CD4-positive, alpha-beta T cell treated with Interleukin-4 for 1 hour (primary cell): ENCODE data around the gene SLC19A1.
A peak's percentile ranks its signal among the peaks of the same experiment; 100 is the strongest.

Experiments
- DNase-seq, 2 donors: peaks; one replicate each; pipeline ENCODE4 v3.0.0-alpha.2; 2020 to 2022

The SLC19A1 gene

DNA sequence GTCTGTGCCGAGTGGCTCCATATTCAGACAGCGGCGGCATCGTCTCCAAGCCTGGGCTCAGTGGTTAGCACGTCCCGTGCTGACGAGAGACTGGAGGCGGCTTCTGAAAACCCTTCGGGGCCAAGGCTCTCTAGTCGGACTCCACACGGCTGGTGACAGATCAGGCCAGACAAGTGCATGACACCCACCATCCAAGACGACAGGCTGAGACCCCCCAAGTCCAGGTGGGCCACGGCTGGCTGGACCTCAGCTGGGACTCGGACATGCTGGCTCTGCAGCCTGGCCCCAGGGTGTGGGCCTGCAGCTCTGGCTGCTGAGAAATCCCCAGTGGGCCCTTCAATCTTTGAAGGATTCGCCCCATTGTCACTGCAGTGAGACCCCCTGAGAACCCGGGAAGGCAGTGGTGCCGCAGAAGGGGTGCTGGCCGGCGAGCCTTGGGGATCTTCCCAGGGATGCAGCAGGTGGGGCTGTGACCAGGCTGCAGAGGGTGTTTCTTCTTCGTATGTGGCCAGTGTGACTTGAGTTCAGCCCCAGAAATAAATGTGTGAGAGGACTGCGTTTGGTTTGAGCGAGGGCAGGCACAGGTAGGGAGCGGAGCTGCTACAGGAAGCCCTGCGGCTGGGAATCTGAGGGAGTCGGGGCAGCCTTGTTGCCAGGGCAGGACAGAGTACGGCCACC is 15.9 kb upstream of the SLC19A1 start:
- DNase-seq = no peak

GRCh38 chr21:45557616-45558043 is 15.4 kb upstream of the SLC19A1 start:
- DNase-seq = no peak

GRCh38 chr21:45556645-45557615 is 14.7 kb upstream of the SLC19A1 start:
- DNase-seq = no peak

DNA sequence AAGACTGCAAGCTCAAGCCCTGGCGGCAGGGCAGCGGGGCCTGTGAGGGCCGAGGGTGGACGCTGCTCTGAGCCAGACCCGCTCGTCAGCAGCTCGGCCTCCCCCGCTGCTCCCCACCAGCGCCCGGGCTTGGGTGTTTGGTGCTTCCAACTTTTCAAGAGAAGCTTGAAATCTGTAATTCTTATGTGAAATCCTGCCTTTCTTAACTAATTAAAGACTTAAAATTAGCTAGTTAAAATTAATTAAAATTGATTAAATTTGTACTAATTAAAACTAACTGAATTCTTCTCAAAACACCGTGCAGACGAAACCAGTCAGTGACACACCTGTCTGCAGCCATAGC is 14.0 kb upstream of the SLC19A1 start:
- no peak for DNase-seq

DNA sequence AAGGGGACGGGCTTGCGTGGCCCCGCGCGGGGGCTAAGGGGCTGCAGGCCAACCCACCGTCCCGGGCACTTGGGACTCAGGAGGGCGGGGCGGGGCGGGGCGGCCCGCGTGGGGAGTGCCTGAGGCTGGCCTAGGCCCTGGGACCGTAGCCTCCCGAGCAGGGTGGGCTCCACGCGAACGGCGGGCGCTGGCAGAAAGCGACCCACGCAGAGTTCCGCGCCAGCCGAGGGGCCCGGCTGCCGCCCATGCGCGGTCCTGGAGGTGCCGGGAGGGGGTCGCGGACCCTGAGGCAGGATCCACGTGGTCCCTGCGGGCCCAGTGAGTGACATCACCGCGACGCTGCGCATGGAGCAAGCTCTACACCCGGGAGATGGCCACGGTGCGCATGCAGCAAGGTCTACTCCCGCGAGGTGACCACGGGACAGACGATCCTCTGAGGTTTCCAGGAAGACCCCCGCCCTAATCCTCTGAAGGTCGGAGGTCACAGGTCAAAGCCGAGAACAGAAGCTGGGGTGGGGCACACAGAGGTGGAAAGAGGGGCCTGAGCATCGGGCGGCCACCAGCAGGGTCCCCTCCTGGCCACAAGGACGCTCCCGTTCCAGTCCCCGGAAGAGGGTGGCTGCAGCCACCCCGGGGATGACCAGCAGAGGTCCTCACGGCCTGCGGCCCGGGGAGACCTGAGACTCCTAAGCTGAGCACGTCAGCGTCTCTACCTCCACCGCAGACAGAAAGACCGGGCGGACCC is 13.5 kb upstream of the SLC19A1 start:
- peak; percentile 57 to 76 for DNase-seq

GRCh38 chr21:45555251-45555556 is 13.0 kb upstream of the SLC19A1 start:
- DNase-seq = no peak

GRCh38 chr21:45554477-45555175 is 12.4 kb upstream of the SLC19A1 start:
- DNase-seq = peak; percentile 87 to 90

DNA sequence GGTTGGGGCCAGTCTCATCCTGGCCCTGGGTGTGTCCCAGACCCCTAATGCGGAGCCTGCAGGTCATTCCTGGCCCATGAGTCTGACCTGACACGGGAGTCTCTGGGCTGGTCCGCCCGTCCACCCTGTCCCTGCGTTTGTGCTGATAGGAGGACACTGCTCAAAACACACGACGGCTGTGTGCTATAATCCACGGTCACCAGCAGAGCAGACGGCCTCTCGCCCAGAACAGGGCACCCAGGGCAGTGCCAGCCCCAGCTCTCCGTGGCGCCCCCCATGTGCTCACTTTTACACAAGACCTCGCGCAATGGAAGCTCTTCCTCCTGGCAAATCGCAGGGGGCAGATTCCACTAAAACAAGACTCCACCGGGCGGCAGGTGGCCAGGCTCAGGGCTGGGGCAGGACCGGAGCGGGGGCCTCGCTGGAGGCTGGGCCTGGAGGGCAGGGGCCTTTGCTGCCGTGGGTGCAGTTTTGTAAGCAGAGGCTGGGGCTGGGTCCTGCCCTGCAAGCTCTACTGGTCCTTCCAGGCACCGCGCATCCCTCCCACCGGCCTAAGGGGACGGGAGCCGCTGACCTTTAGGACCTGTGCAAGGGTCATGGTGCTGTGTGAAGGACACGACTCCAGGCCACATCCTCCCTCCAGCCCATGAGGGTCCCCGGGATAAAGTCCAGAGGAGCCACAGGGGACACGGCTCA is 10.6 kb upstream of the SLC19A1 start:
- no peak for DNase-seq

GRCh38 chr21:45551783-45552695 is 9.8 kb upstream of the SLC19A1 start:
- DNase-seq = no peak

DNA sequence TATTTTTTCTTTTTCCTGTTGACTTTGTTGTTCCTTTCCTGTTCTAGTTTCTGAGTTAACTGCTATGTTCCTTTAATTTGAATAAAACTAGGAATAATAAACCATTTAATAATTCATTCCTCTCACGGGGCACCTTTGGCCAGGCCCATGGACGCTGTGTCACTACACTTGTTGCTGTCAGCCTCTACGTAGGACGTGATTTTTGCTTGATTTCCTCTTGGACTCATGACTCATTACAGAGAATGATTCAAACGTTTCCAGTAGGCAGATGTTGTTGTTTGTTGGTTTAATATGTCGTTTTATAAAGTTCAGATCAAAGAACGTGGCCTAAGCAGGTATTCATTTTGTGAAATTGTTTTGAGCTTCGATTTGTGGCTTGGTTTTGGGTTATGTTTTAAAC is 9.1 kb upstream of the SLC19A1 start:
- DNase-seq = peak; percentile 43 to 48

- DNase-seq = peak; percentile 50 to 66
These were observed 8.4 kb upstream of the SLC19A1 start for GRCh38 chr21:45550522-45551210.

DNA sequence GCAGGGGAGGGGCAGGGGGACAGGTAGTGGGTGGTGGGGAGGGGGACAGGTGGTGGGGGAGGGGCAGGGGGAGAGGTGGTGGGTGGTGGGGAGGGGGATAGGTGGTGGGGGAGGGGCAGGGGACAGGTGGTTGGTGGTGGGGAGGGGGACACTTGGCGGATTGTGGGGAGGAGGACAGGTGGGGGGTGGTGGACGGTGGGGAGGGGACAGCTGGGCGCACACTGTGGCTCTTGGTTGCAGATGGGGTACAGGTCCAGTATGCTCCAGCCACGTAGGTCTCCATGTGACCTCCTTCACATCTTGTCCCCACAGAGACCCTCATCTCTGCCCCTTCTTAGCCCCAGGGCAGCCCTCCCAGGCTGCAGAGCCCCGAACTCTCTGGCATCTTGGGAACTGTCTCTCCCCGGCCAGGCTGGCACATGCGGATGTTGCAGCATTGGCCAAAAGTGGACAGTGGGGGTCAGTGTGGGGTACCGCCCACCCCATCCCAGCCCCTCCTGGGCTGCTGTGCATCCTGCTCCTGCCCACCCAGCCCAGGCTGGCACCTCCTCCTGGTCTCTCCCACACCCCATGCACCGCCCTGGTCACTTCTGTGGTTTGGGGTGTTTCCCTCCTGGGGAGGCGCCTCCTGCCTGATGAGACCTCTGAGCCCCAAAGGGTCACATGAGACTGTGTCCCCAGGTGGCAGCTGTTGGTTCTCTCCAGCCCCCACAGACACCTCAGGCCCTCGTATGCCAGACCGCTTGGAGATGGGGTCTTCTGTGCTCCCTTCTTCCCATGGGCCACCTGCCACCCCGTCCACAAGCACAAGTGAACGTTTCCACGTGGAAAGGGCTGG is 7.6 kb upstream of the SLC19A1 start:
- DNase-seq = no peak

DNA sequence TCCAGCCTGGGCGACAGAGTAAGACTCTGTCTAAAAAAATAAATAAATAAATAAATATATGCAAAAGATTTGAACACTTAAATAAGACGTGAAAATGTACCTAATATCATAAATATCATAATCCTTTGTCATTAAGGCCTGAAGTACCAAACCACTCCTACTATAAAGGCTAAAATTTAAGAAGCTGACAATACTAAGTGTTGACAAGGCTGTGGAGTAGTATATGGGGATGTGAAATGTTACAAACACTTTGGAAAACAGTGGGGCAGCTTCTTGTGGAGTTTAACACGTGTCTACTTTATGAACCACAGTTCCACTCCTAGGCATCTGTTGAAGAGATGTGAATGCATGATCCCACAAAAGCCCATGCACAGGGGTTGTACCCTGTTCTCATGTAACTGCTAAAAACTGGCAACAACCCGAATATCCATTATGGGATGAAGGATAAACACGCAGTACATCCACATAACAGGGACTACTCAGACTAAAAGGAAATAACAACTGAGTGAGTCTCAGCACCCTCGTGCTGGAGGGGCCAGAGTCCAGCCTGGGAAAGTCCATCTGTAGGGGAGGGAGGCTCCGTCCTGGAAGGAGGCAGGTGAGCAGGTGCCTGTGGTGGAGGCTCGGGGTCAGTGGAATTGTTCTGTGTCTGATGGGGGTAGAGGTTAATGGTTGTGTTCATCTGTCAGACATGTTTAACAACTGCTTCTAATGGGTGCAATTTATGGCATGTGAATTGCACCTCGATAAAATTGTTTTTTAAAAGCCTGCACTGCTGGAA is 6.7 kb upstream of the SLC19A1 start:
- no peak for DNase-seq

- no peak for DNase-seq
These were observed 5.3 kb upstream of the SLC19A1 start for GRCh38 chr21:45547545-45547900.

DNA sequence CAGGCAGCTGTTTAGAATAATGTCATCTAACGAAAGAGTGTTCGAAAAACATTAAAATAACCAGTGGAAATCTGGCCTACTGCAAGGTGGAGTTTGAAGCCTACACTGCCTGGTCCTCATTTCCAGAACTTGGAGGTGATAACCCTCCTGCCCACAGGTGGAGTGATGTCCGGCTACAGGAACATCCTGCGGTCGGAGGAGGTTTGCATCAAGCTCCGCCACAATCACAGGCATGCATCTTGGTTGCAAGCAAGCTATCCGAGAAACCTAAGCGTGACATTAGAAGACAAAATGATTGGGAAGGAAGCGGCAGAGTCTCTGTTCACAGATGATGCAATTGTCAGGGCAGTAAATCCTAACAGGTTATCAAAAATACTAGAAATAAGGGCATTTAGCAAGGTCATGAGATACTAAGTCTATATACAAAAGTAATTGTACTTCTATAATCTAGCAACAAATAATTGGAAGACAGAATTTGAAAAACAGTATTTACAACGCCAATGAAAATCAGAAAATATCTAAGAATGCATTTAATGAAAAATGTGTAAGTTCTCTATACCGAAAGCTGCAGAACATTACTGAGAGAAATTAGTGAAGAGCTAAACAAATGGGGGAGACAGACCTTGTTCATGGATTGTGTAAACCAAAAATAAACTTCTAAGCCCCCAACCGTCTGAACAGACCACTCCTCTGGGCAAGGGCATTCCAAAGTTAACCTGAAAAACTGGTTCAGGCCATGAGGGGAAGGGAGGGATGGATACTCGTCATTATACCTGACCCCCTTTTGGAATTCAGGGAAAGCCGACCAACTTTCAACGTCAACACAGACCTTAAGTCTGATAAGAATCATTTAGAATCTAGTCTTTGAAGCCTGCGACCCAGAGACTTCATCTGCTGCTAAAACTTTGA is 4.7 kb upstream of the SLC19A1 start:
- DNase-seq = no peak

DNA sequence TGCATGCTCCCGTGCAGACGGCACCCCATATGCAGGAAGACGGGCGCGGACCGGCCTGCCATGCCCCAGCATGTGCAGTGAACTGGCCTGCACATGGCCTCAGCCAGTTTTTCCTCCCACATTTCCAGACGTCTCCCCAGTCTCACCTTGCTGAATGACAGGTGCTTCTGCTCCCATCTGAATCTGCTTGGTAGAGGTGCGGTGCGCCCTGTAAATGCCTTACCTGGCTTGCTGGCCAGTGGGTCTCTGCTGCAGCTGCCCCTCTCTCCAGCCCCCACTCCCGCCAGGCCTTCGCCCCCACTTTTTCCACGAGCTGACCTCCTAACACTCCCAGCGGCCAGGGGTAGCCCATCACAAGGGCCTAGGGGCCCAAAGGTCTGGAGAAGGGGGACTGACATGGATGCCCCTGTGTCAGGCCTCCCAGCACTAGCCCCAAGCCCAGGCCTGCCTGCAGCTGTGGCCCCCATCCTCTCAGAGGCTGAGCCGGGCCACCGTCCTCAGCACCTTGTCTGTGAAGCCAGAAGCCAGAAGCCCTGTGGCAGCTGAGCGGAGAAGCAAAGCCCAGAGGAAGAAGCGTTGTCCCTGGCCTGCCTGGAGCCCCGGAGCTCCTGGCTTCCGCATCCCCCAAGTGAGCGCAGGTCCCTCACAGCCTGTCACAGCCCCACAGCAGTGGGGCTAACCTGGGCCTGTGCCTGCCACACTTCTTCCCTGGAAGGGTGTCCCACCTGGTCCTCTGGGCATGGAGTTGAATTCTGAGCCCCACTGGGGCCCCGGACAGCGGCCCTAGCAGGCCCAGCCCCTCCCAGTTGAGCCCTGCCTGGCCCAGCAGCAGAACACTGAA is 3.7 kb upstream of the SLC19A1 start:
- no peak for DNase-seq

DNA sequence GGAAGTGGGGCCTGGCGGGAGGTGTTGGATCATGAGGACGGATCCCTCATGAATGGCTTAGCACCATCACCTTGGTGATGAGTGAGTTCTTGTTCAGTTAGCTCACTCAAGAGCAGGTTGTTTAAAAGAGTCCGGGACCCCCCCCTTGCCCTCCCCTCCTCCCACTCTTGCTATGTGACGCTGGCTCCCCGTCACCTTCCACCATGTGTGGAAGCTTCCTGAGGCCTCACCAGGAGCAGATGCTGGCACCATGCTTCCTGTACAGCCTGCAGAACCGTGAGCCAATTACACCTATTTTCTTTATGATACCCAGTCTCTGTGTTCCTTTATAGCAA is 3.0 kb upstream of the SLC19A1 start:
- DNase-seq = no peak
